Stomach (tissue), 4 donors: Measurements from ENCODE around the gene B3GNT3.

ENCODE experiments used
- EP300 ChIP-seq: sonication (generic); formaldehyde crosslinking; IDR thresholded peaks from one replicate; pipeline ENCODE4 v1.6.1; 2017; ENCODE audit warnings: antibody characterized with exemption
- POLR2A ChIP-seq, 4 donors: fragments of 450-650 bp; IDR thresholded peaks; one replicate each; pipeline ENCODE4 v1.6.1; 2016; ENCODE audit warnings: antibody characterized with exemption in 4 of 4, control low read depth in 2 of 4, mild to moderate bottlenecking in 1 of 4, moderate library complexity in 1 of 4
- POLR2AphosphoS5 ChIP-seq, 3 donors: sonication (generic); formaldehyde crosslinking; IDR thresholded peaks; one replicate each; pipeline ENCODE4 v1.6.1; 2016; ENCODE audit warnings: antibody characterized with exemption in 3 of 3
- TF ChIP-seq, protein P1 (sequence below), 7 experiments: fragments of 450-650 bp in 4 of 7; fragments of 200-600 bp in 3 of 7; sonication (generic) in 3 of 7; IDR thresholded peaks; one replicate each; pipeline ENCODE4 v1.5.1; 2016 to 2019; ENCODE audit warnings: antibody characterized with exemption in 7 of 7, control low read depth in 2 of 7, mild to moderate bottlenecking in 1 of 7

DNA sequence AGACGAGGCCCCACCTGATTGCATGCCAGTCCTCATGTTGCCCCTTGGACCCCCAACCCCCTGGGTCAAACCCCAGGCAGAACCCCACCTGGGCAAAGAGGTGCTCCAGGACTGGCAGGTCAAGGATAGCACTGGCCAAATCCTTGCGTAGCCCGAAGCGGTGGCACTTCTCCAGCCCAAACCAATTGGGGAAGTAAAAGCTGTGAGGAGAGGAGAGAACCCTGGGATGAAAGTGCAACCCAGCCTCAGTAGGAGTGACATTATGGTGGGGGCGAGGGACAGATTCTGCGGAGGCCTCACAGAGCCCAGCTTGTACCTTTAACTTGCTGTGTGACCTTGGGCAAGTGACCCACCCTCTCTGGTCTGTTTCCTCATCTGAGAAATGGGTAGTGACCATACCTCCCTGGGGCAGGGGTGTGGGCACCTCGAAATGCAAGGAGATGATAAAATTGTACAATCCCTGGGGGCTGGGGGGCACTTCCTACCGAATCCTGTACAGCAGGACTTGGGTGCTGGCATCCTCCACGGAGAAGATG, 48.4 kb downstream of the B3GNT3 start:
- TF ChIP-seq, protein P1, sequence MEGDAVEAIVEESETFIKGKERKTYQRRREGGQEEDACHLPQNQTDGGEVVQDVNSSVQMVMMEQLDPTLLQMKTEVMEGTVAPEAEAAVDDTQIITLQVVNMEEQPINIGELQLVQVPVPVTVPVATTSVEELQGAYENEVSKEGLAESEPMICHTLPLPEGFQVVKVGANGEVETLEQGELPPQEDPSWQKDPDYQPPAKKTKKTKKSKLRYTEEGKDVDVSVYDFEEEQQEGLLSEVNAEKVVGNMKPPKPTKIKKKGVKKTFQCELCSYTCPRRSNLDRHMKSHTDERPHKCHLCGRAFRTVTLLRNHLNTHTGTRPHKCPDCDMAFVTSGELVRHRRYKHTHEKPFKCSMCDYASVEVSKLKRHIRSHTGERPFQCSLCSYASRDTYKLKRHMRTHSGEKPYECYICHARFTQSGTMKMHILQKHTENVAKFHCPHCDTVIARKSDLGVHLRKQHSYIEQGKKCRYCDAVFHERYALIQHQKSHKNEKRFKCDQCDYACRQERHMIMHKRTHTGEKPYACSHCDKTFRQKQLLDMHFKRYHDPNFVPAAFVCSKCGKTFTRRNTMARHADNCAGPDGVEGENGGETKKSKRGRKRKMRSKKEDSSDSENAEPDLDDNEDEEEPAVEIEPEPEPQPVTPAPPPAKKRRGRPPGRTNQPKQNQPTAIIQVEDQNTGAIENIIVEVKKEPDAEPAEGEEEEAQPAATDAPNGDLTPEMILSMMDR (IDR thresholded peaks at IDR 0.05), result no peak
- no peak for TF ChIP-seq EP300
- no peak for TF ChIP-seq POLR2AphosphoS5 (IDR thresholded peaks at IDR 0.05)
- TF ChIP-seq POLR2A (IDR thresholded peaks at IDR 0.05), result no peak
